ENCODE results near the gene ANKS1B.

Gene ANKS1B

DNA sequence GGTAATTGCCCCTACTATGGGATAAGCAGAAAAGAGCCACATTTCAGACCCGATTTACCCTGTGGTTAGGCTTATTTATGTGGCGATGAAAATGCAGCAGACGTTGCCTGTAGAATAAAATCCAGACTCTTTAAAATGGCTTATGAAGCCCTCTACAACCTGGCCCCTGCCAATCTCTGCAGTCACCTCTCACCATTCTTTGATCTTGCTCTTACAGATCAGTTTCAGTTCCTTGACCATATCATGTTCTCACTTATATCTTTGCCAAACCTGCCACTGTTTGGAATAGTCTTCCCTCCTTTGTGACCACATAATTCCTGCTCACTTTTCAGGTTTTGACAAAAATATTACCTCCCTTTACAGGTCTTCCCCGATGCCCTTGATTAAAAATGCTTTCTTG, 601.5 kb downstream of the ANKS1B start:
- H3K4me3 ChIP-seq (ENCODE audit: low read depth, low read length): no peak overlapping the region
- no peak for DNase-seq (ENCODE audit: low read depth)
- TF ChIP-seq, protein P1, sequence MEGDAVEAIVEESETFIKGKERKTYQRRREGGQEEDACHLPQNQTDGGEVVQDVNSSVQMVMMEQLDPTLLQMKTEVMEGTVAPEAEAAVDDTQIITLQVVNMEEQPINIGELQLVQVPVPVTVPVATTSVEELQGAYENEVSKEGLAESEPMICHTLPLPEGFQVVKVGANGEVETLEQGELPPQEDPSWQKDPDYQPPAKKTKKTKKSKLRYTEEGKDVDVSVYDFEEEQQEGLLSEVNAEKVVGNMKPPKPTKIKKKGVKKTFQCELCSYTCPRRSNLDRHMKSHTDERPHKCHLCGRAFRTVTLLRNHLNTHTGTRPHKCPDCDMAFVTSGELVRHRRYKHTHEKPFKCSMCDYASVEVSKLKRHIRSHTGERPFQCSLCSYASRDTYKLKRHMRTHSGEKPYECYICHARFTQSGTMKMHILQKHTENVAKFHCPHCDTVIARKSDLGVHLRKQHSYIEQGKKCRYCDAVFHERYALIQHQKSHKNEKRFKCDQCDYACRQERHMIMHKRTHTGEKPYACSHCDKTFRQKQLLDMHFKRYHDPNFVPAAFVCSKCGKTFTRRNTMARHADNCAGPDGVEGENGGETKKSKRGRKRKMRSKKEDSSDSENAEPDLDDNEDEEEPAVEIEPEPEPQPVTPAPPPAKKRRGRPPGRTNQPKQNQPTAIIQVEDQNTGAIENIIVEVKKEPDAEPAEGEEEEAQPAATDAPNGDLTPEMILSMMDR (conservative IDR thresholded peaks at IDR 0.05; ENCODE audit: low read depth, low read length): no peak

DNA sequence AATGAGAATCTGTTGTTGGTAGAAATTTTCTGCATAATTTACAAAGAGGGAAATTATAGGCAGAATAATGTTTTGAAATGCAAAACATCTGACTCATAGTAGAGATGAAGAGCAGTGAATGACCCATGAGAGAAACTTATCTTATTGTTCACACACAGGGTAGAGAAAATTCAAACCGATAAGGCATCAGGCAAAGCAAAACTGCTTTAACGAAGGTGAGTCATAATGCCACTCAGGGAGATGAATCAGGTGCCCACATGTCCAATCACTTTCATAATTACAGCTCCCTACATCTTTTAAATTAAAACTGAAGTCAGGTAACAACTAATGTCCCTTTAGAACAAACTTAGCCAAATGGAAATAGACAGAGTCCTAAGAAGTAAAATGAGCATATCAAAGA, 602.7 kb downstream of the ANKS1B start:
- no peak overlapping the region for H3K4me3 ChIP-seq (ENCODE audit: low read depth, low read length)
- TF ChIP-seq, protein P1 (conservative IDR thresholded peaks at IDR 0.05; ENCODE audit: low read depth, low read length): no peak
- no peak for DNase-seq (ENCODE audit: low read depth)

DNA sequence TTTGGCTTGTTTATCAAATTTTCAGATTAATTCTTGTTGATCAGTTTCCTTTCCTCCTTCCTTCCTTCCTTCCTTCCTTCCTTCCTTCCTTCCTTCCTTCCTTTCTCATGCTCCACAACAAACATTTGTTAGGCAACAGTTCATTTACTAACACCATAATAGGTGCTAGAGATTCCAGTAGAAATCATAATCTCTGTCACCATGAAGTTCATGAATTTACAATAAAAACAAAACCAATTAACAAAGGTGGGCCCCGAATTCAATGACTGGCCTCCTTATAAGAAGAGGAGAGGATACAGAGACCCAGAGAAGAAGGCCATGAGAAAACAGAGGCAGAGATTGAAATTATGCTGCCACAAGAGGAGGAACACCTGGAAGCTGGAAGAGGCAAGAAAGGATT, 604.0 kb downstream of the ANKS1B start:
- DNase-seq (ENCODE audit: low read depth): no peak
- TF ChIP-seq, protein P1 (conservative IDR thresholded peaks at IDR 0.05; ENCODE audit: low read depth, low read length): no peak
- H3K4me3 ChIP-seq (ENCODE audit: low read depth, low read length): no peak overlapping the region

DNA sequence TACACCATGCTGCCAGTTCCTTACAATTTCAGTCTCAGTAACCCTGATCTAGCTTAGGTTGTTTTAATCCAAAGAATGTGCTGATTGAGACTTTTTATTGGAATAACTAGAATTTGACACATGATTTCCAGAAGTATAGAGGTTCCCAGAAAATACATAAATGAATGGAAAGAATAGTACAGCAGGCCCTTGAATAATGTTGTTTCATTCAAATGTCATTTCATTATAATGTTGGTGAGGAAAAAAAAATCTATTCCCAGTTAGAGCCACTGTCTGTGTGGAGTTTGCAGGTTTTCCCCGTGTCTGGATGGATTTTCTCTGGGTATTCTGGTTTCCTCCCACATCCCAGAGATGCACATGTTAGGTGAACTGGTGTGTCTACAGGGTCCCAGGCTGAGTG, 610.7 kb downstream of the ANKS1B start:
- H3K4me3 ChIP-seq (ENCODE audit: low read depth, low read length): no peak overlapping the region
- TF ChIP-seq, protein P1 (conservative IDR thresholded peaks at IDR 0.05; ENCODE audit: low read depth, low read length): no peak
- DNase-seq (ENCODE audit: low read depth): no peak

DNA sequence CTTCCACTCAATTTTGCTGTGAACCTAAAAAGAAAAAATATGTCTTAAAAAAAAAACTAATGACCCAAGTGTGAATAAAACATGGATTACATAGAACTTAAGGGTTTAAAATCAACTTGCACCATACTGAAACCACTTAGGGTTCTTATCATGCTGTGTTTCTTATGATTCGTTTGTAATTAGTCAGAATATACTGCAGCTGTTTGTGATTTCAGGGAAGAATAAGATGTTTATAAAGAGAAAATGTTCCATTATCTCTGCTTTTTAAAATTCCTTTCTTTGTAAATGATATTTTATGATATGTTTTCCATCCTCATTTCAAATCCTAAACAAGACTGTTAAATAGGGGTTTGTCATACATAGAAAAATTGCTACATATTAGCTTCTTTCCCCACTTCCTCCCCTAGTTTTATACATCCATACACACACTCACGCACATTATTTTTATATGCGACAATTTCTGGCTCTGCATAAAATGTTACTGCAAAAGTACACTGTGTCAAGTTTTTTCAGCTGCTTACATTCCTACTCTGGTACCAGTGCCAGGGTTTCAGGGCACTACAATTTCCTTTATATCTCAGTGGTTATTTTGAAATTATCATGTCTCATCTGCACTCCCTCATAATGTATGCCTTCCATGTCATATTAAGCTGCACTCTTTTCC, 612.3 kb downstream of the ANKS1B start:
- no peak overlapping the region for H3K4me3 ChIP-seq (ENCODE audit: low read depth, low read length)
- TF ChIP-seq, protein P1 (conservative IDR thresholded peaks at IDR 0.05; ENCODE audit: low read depth, low read length): no peak
- no peak for DNase-seq (ENCODE audit: low read depth)

DNA sequence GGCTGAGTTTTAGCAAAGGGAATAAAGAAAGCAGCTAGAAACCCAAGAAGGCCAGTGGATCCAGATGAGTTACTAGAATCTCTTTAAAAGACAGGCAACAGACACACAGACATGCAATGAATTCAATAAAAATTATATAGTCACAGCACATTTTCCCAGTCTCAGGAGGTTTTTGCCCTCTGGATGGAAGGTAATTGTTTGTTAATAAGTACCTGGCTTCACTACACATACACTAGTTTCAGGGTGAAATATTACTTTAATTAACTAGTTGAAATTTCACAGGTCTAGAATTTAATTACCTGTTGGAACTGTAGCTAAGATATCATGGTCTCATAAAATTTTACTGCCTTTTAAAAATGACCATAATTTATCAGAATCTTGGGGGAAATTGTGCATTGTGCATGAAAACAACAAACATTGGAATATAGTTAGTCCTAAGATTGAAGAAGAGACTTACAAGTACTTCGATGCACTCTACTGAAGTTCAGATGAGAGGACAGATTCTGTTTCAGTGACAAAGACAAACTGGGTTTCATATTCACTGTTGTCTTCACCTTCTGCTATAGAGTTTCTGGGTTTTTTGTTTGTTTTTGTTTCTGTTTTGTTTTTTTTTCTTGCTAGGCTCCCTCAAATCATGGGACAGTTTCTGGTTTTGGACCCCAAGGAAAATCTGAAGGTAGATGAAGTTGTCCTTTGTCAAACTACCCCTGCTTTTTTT, 614.2 kb downstream of the ANKS1B start:
- H3K4me3 ChIP-seq (ENCODE audit: low read depth, low read length): no peak overlapping the region
- DNase-seq (ENCODE audit: low read depth): no peak
- TF ChIP-seq, protein P1 (conservative IDR thresholded peaks at IDR 0.05; ENCODE audit: low read depth, low read length): no peak

DNA sequence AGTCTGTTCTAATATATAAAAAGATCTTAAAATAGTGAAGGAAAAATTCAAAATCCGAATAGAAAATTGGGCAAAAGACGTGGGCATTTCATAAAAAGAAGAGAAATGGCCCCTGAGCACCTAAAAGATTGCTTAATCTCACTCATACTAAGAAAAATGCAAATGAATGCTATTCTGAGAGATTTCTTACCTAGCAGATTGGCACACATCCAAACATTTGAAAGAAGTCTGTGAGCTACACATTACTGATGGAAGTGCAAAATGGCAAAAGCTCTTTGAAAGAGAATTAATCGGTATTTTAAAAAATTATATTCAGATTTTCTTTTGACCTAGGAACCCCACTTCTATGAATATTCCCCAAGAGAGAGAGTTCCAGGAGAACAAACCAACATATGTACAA, 617.6 kb downstream of the ANKS1B start:
- TF ChIP-seq, protein P1 (conservative IDR thresholded peaks at IDR 0.05; ENCODE audit: low read depth, low read length): no peak
- no peak overlapping the region for H3K4me3 ChIP-seq (ENCODE audit: low read depth, low read length)
- DNase-seq (ENCODE audit: low read depth): no peak

Data from choroid plexus epithelial cell (primary cell).